ENCODE data around the gene SEMA3E. TPM values are rescaled to one million over a fixed set of nuclear protein-coding genes. Genes with fewer than 3 reads are reported as not detected.

SEMA3E gene
- total and polyA plus RNA-seq, 7 experiments from 2014 or later = not detected

DNA sequence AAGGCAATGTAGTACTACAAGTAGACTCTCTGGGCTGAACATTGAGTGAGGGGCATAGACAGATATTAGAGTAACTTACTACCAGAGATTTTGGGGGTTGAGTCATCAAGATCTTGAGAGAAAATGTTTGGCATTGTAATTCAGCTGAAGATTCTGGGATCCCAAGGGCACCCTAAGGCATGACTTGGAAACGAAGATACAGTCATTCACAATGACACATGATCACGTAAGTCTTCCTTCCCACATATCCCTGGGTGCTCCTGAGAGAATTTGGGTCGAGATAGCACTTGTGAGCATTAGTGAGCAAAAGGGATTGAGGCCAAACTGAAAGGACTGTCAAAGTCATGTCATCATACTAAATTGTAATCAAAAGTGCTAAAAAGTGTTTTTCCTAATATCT lies 293.8 kb downstream of the SEMA3E start:
- no peak overlapping the region for H3K4me3 ChIP-seq (ENCODE audit: low read length)
- H3K9me3 Mint-ChIP-seq = peaks cover 0 to 14% (median 0%) of the 10 kb centered on the region in 11 donors
- H3K27ac ChIP-seq (ENCODE audit: low read depth, low read length) = no peak overlapping the region
- POLR2A ChIA-PET = no interaction called here
- peaks cover 0 to 1% (median 0%) of the 10 kb centered on the region in 7 donors for H3K4me1 Mint-ChIP-seq
- no peaks in the 10 kb centered on the region for H3K4me1 ChIP-seq (ENCODE audit: control insufficient read depth in 2 of 2, insufficient read depth in 2 of 2, low read length in 2 of 2)
- H3K36me3 Mint-ChIP-seq = no peaks in the 10 kb centered on the region
- H3K27ac Mint-ChIP-seq = no peak overlapping the region
- no peaks in the 10 kb centered on the region for H3K36me3 ChIP-seq (ENCODE audit: control insufficient read depth in 2 of 3, insufficient read depth in 3 of 3, low read length in 3 of 3)
- H3K9me3 ChIP-seq (ENCODE audit: control insufficient read depth in 2 of 3, low read length in 3 of 3) = no peaks in the 10 kb centered on the region
- DNase-seq = no peak
- intact Hi-C loops (cut with micrococcal nuclease) = no loop called here
- no peaks in the 10 kb centered on the region for H3K27me3 ChIP-seq (ENCODE audit: control insufficient read depth in 2 of 2, insufficient read depth in 2 of 2, low read length in 2 of 2)
- CTCF ChIA-PET = no interaction called here
- ATAC-seq = no peak
- no peak overlapping the region for H3K4me3 Mint-ChIP-seq
- no peaks in the 10 kb centered on the region for H3K27me3 Mint-ChIP-seq

DNA sequence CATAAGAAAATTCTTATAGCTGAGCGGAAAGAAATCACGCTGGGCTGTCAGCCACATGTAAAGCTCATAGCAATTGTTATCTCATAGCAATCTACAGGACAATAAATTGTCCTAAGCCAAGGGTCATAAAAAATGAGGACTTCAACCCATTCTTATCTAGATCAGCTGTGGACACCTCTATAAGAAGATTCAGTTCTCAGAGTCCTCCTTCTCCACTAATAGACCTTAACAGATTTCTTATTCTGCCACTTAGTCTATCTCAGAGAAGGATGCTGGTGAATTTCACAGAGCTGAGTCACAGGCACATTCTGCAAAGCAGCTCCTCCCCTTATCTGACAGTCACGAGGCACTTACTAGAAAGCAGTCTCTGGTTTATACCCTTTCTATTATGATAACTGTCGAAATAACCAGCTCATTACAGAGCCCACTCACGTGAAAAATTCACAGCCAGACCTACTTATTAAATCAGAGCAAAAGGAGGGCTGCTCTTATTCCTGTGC lies 300.9 kb downstream of the SEMA3E start:
- H3K9me3 Mint-ChIP-seq = peaks cover 1 to 18% (median 6%) of the 10 kb centered on the region in 11 donors

GRCh38 chr7:83339907-83340306 lies 309.0 kb downstream of the SEMA3E start:
- Mint-ChIP-seq H3K36me3 (no peaks in the 10 kb centered on the region), H3K9me3 (peaks cover 0 to 21% (median 4%) of the 10 kb centered on the region in 11 donors), H3K4me1 (peaks cover 0 to 1% (median 0%) of the 10 kb centered on the region in 7 donors), H3K27me3 (no peaks in the 10 kb centered on the region), H3K27ac (no peak overlapping the region), H3K4me3 (no peak overlapping the region)
- H3K4me1 ChIP-seq (ENCODE audit: control insufficient read depth in 2 of 2, insufficient read depth in 2 of 2, low read length in 2 of 2) = no peaks in the 10 kb centered on the region
- no peak overlapping the region for H3K27ac ChIP-seq (ENCODE audit: low read depth, low read length)
- POLR2A ChIA-PET = no interaction called here
- DNase-seq (no peak), ATAC-seq (no peak)
- no peaks in the 10 kb centered on the region for H3K27me3 ChIP-seq (ENCODE audit: control insufficient read depth in 2 of 2, insufficient read depth in 2 of 2, low read length in 2 of 2)
- no peak overlapping the region for H3K4me3 ChIP-seq (ENCODE audit: low read length)
- CTCF ChIA-PET = no interaction called here
- H3K9me3 ChIP-seq (ENCODE audit: control insufficient read depth in 2 of 3, low read length in 3 of 3) = no peaks in the 10 kb centered on the region
- H3K36me3 ChIP-seq (ENCODE audit: control insufficient read depth in 2 of 3, insufficient read depth in 3 of 3, low read length in 3 of 3) = no peaks in the 10 kb centered on the region
- intact Hi-C loops (cut with micrococcal nuclease) = no loop called here

More for the DNA sequence above, 300.9 kb downstream of the SEMA3E start:
- Mint-ChIP-seq H3K4me3 (no peak overlapping the region), H3K27ac (no peak overlapping the region), H3K27me3 (no peaks in the 10 kb centered on the region), H3K4me1 (peaks cover 0 to 1% (median 0%) of the 10 kb centered on the region in 7 donors), H3K36me3 (no peaks in the 10 kb centered on the region)
- Histone ChIP-seq H3K9me3 (ENCODE audit: control insufficient read depth in 2 of 3, low read length in 3 of 3) (no peaks in the 10 kb centered on the region), H3K27ac (ENCODE audit: low read depth, low read length) (no peak overlapping the region), H3K4me3 (ENCODE audit: low read length) (no peak overlapping the region), H3K27me3 (ENCODE audit: control insufficient read depth in 2 of 2, insufficient read depth in 2 of 2, low read length in 2 of 2) (no peaks in the 10 kb centered on the region), H3K36me3 (ENCODE audit: control insufficient read depth in 2 of 3, insufficient read depth in 3 of 3, low read length in 3 of 3) (no peaks in the 10 kb centered on the region), H3K4me1 (ENCODE audit: control insufficient read depth in 2 of 2, insufficient read depth in 2 of 2, low read length in 2 of 2) (no peaks in the 10 kb centered on the region)
- intact Hi-C loops (cut with micrococcal nuclease) = no loop called here
- DNase-seq (no peak), ATAC-seq (no peak)
- ChIA-PET POLR2A (no interaction called here), CTCF (no interaction called here)

DNA sequence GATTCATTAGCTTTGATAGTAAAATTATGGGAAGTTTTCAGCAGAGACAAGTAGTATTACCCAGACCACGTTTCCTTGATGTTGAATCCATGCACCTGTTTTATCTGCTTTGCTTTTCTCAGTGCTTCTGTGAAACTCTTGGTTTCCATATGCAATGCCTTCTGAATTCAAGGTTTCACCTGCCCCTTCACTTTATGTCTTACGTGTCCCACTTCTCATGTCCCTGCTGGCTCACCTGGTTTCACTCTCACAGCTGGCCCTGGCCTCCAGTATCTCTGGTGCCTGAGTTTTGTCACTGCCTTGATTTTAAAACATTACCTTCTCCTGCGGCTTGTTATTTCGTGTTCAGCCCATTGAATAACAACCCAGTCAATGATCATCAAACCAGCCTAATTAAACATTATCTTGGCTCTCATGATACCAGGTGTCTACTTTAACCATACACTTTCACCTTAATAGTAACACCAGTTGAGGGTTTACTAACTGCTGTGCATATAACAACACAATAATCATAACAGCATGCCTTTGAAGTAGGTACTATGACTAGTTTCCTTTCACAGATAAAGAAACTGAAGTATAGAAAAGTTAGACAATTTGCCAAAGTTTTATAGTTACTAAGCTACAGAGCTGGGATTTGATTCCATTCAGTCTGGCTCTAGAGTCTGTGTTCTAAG lies 310.5 kb downstream of the SEMA3E start:
- no peak overlapping the region for H3K4me3 ChIP-seq (ENCODE audit: low read length)
- CTCF ChIA-PET = no interaction called here
- Mint-ChIP-seq H3K9me3 (peaks cover 0 to 15% (median 2%) of the 10 kb centered on the region in 11 donors), H3K27ac (no peak overlapping the region), H3K4me3 (no peak overlapping the region), H3K36me3 (no peaks in the 10 kb centered on the region), H3K27me3 (no peaks in the 10 kb centered on the region), H3K4me1 (no peaks in the 10 kb centered on the region)
- H3K27ac ChIP-seq (ENCODE audit: low read depth, low read length) = no peak overlapping the region
- no peaks in the 10 kb centered on the region for H3K9me3 ChIP-seq (ENCODE audit: control insufficient read depth in 2 of 3, low read length in 3 of 3)
- no peaks in the 10 kb centered on the region for H3K27me3 ChIP-seq (ENCODE audit: control insufficient read depth in 2 of 2, insufficient read depth in 2 of 2, low read length in 2 of 2)
- intact Hi-C loops (cut with micrococcal nuclease) = no loop called here
- DNase-seq (no peak), ATAC-seq (no peak)
- H3K36me3 ChIP-seq (ENCODE audit: control insufficient read depth in 2 of 3, insufficient read depth in 3 of 3, low read length in 3 of 3) = no peaks in the 10 kb centered on the region
- POLR2A ChIA-PET = no interaction called here
- H3K4me1 ChIP-seq (ENCODE audit: control insufficient read depth in 2 of 2, insufficient read depth in 2 of 2, low read length in 2 of 2) = no peaks in the 10 kb centered on the region

- H3K36me3 Mint-ChIP-seq = no peaks in the 10 kb centered on the region
- DNase-seq (no peak), ATAC-seq (no peak)
- H3K36me3 ChIP-seq (ENCODE audit: control insufficient read depth in 2 of 3, insufficient read depth in 3 of 3, low read length in 3 of 3) = no peaks in the 10 kb centered on the region
- intact Hi-C loops (cut with micrococcal nuclease) = no loop called here
- H3K9me3 Mint-ChIP-seq = peaks cover 0 to 15% (median 0%) of the 10 kb centered on the region in 11 donors
- ChIA-PET POLR2A (no interaction called here), CTCF (no interaction called here)
- H3K27ac ChIP-seq (ENCODE audit: low read depth, low read length) = no peak overlapping the region
- H3K27ac Mint-ChIP-seq = no peak overlapping the region
- no peak overlapping the region for H3K4me3 Mint-ChIP-seq
- H3K4me3 ChIP-seq (ENCODE audit: low read length) = no peak overlapping the region
- H3K9me3 ChIP-seq (ENCODE audit: control insufficient read depth in 2 of 3, low read length in 3 of 3) = no peaks in the 10 kb centered on the region
- H3K27me3 ChIP-seq (ENCODE audit: control insufficient read depth in 2 of 2, insufficient read depth in 2 of 2, low read length in 2 of 2) = no peaks in the 10 kb centered on the region
- no peaks in the 10 kb centered on the region for H3K27me3 Mint-ChIP-seq
- no peaks in the 10 kb centered on the region for H3K4me1 Mint-ChIP-seq
- no peaks in the 10 kb centered on the region for H3K4me1 ChIP-seq (ENCODE audit: control insufficient read depth in 2 of 2, insufficient read depth in 2 of 2, low read length in 2 of 2)
Observed at GRCh38 chr7:83337050-83337449, 311.9 kb downstream of the SEMA3E start.

GRCh38 chr7:83326223-83326622 lies 322.7 kb downstream of the SEMA3E start:
- intact Hi-C loops (cut with micrococcal nuclease) = no loop called here
- POLR2A ChIA-PET = no interaction called here
- no peaks in the 10 kb centered on the region for H3K9me3 ChIP-seq (ENCODE audit: control insufficient read depth in 2 of 3, low read length in 3 of 3)
- Mint-ChIP-seq H3K9me3 (peaks cover 0 to 17% (median 0%) of the 10 kb centered on the region in 11 donors), H3K27me3 (no peaks in the 10 kb centered on the region), H3K4me3 (no peak overlapping the region), H3K27ac (no peak overlapping the region), H3K4me1 (no peaks in the 10 kb centered on the region), H3K36me3 (no peaks in the 10 kb centered on the region)
- H3K27ac ChIP-seq (ENCODE audit: low read depth, low read length) = no peak overlapping the region
- H3K36me3 ChIP-seq (ENCODE audit: control insufficient read depth in 2 of 3, insufficient read depth in 3 of 3, low read length in 3 of 3) = no peaks in the 10 kb centered on the region
- ATAC-seq (no peak), DNase-seq (no peak)
- no peaks in the 10 kb centered on the region for H3K27me3 ChIP-seq (ENCODE audit: control insufficient read depth in 2 of 2, insufficient read depth in 2 of 2, low read length in 2 of 2)
- no peaks in the 10 kb centered on the region for H3K4me1 ChIP-seq (ENCODE audit: control insufficient read depth in 2 of 2, insufficient read depth in 2 of 2, low read length in 2 of 2)
- CTCF ChIA-PET = no interaction called here
- no peak overlapping the region for H3K4me3 ChIP-seq (ENCODE audit: low read length)

- Histone ChIP-seq H3K27me3 (ENCODE audit: control insufficient read depth in 2 of 2, insufficient read depth in 2 of 2, low read length in 2 of 2) (no peaks in the 10 kb centered on the region), H3K27ac (ENCODE audit: low read depth, low read length) (no peak overlapping the region), H3K4me3 (ENCODE audit: low read length) (no peak overlapping the region), H3K9me3 (ENCODE audit: control insufficient read depth in 2 of 3, low read length in 3 of 3) (no peaks in the 10 kb centered on the region), H3K4me1 (ENCODE audit: control insufficient read depth in 2 of 2, insufficient read depth in 2 of 2, low read length in 2 of 2) (no peaks in the 10 kb centered on the region), H3K36me3 (ENCODE audit: control insufficient read depth in 2 of 3, insufficient read depth in 3 of 3, low read length in 3 of 3) (no peaks in the 10 kb centered on the region)
- ChIA-PET CTCF (no interaction called here), POLR2A (no interaction called here)
- DNase-seq (no peak), ATAC-seq (no peak)
- Mint-ChIP-seq H3K9me3 (peaks cover 0 to 14% (median 0%) of the 10 kb centered on the region in 11 donors), H3K27ac (no peak overlapping the region), H3K27me3 (no peaks in the 10 kb centered on the region), H3K36me3 (no peaks in the 10 kb centered on the region), H3K4me1 (no peaks in the 10 kb centered on the region), H3K4me3 (no peak overlapping the region)
- intact Hi-C loops (cut with micrococcal nuclease) = no loop called here
Observed at GRCh38 chr7:83325083-83325482, 323.9 kb downstream of the SEMA3E start.
